Peyer's patch (tissue), 4 donors: ENCODE measurements around the gene IFNA5. TPM values are rescaled to one million over a fixed set of nuclear protein-coding genes. Genes with fewer than 3 reads are reported as not detected.

Source experiments
- DNase-seq, 3 donors: peaks; one replicate each; pipeline ENCODE4 v3.0.0-alpha.2; 2017 to 2019
- H3K27ac ChIP-seq, 4 donors: fragments of 200-600 bp; sonication (generic); one replicate each; pipeline ENCODE4 v1.5.1; 2016 to 2019
- H3K27me3 ChIP-seq, 2 donors: fragments of 200-600 bp; sonication (generic); one replicate each; pipeline ENCODE4 v1.5.1; 2019
- H3K36me3 ChIP-seq, 3 donors: fragments of 200-600 bp; sonication (generic); one replicate each; pipeline ENCODE4 v1.5.1; 2016 to 2019
- H3K4me1 ChIP-seq, 4 donors: fragments of 200-600 bp; sonication (generic); one replicate each; pipeline ENCODE4 v1.5.1; 2016 to 2019
- H3K4me3 ChIP-seq, 4 donors: fragments of 200-600 bp; sonication (generic); 1 replicate in 3 of 4; 2 replicates in 1 of 4; pipeline ENCODE4 v1.5.1; 2016 to 2019; ENCODE audit warnings: mild to moderate bottlenecking in 1 of 4
- H3K9me3 ChIP-seq, 4 donors: fragments of 200-600 bp; sonication (generic); one replicate each; pipeline ENCODE4 v1.5.1; 2016 to 2019; ENCODE audit warnings: mild to moderate bottlenecking in 1 of 4
- CTCF ChIP-seq, 6 experiments: fragments of 450-650 bp in 4 of 6; fragments of 200-600 bp in 2 of 6; sonication (generic) in 1 of 6; IDR thresholded peaks; one replicate each; pipeline ENCODE4 v1.5.1; 2017 to 2019; ENCODE audit warnings: antibody characterized with exemption in 6 of 6, mild to moderate bottlenecking in 3 of 6, moderate library complexity in 1 of 6
- POLR2A ChIP-seq, 2 donors: fragments of 450-650 bp; IDR thresholded peaks; one replicate each; pipeline ENCODE4 v1.5.1; 2017; ENCODE audit warnings: antibody characterized with exemption in 2 of 2, mild to moderate bottlenecking in 2 of 2, moderate library complexity in 2 of 2
- total RNA-seq, 4 donors: library from RNA; depleted of rRNA; stranded (reverse); fragments of >200 nt; gene quantifications; one replicate each; pipeline ENCODE4 v1.1.0, GENCODE V29; 2016

Gene IFNA5
- total RNA-seq, 4 donors from 2014 or later: 1.4 TPM; not detected in 3

GRCh38 chr9:21322911-21323461 lies 17.9 kb upstream of the IFNA5 start:
- H3K27me3 ChIP-seq: no peaks in the 10 kb centered on the region

GRCh38 chr9:21320465-21320864 lies 15.4 kb upstream of the IFNA5 start:
- DNase-seq: no peak
- no peak overlapping the region for H3K4me3 ChIP-seq
- H3K27ac ChIP-seq: no peak overlapping the region
- TF ChIP-seq POLR2A (IDR thresholded peaks at IDR 0.05): no peak
- no peak for TF ChIP-seq CTCF (IDR thresholded peaks at IDR 0.05)
- peaks cover 0 to 24% (median 0%) of the 10 kb centered on the region in 3 donors for H3K36me3 ChIP-seq
- H3K27me3 ChIP-seq: no peaks in the 10 kb centered on the region
- H3K9me3 ChIP-seq: no peaks in the 10 kb centered on the region
- H3K4me1 ChIP-seq: no peaks in the 10 kb centered on the region

More at GRCh38 chr9:21322911-21323461, 17.9 kb upstream of the IFNA5 start:
- Histone ChIP-seq H3K27ac (no peak overlapping the region), H3K36me3 (peaks cover 0 to 24% (median 0%) of the 10 kb centered on the region in 3 donors), H3K4me3 (no peak overlapping the region), H3K4me1 (no peaks in the 10 kb centered on the region), H3K9me3 (no peaks in the 10 kb centered on the region)
- TF ChIP-seq CTCF (IDR thresholded peaks at IDR 0.05) (no peak), POLR2A (IDR thresholded peaks at IDR 0.05) (no peak)
- DNase-seq: no peak

- H3K36me3 ChIP-seq: peaks cover 0 to 16% (median 0%) of the 10 kb centered on the region in 3 donors
- no peaks in the 10 kb centered on the region for H3K27me3 ChIP-seq
- TF ChIP-seq POLR2A (IDR thresholded peaks at IDR 0.05) (no peak), CTCF (IDR thresholded peaks at IDR 0.05) (peak; percentile 22 to 73 (median 63))
- H3K4me3 ChIP-seq: no peak overlapping the region
- H3K9me3 ChIP-seq: no peaks in the 10 kb centered on the region
- H3K27ac ChIP-seq: no peak overlapping the region
- no peaks in the 10 kb centered on the region for H3K4me1 ChIP-seq
- DNase-seq: peak in 1 of 3 donors; percentile 66
Observed at GRCh38 chr9:21317956-21318923, 13.1 kb upstream of the IFNA5 start.

- Histone ChIP-seq H3K27me3 (no peaks in the 10 kb centered on the region), H3K36me3 (peaks cover 0 to 2% (median 0%) of the 10 kb centered on the region in 3 donors), H3K4me1 (no peaks in the 10 kb centered on the region), H3K9me3 (no peaks in the 10 kb centered on the region), H3K27ac (no peak overlapping the region), H3K4me3 (no peak overlapping the region)
- no peak for TF ChIP-seq POLR2A (IDR thresholded peaks at IDR 0.05)
- no peak for TF ChIP-seq CTCF (IDR thresholded peaks at IDR 0.05)
- no peak for DNase-seq
Observed at GRCh38 chr9:21316860-21317259, 11.7 kb upstream of the IFNA5 start.

- Histone ChIP-seq H3K4me3 (no peak overlapping the region), H3K27ac (no peak overlapping the region), H3K27me3 (no peaks in the 10 kb centered on the region), H3K36me3 (no peaks in the 10 kb centered on the region), H3K9me3 (no peaks in the 10 kb centered on the region), H3K4me1 (no peaks in the 10 kb centered on the region)
- no peak for DNase-seq
- no peak for TF ChIP-seq POLR2A (IDR thresholded peaks at IDR 0.05)
- TF ChIP-seq CTCF (IDR thresholded peaks at IDR 0.05): no peak
Observed at GRCh38 chr9:21316032-21316842, 11.1 kb upstream of the IFNA5 start.
